Spleen (tissue), 7 donors: Measurements from ENCODE around the gene HIGD2A.

Experiments
- CTCF ChIP-seq, 11 experiments: fragments of 200-600 bp in 7 of 11; fragments of 450-650 bp in 4 of 11; sonication (generic) in 4 of 11; IDR thresholded peaks in 8 of 11; conservative IDR thresholded peaks in 3 of 11; 1 replicate in 7 of 11; 2 replicates in 4 of 11; pipeline versions ENCODE4 v1.4.0 to v1.8.0; 2016 to 2021; ENCODE audit warnings: antibody characterized with exemption in 11 of 11, inconsistent platforms in 4 of 11, mild to moderate bottlenecking in 1 of 11
- POLR2AphosphoS5 ChIP-seq, 3 donors: sonication (generic); formaldehyde crosslinking; IDR thresholded peaks; one replicate each; pipeline ENCODE4 v1.5.1; 2017; ENCODE audit warnings: antibody characterized with exemption in 3 of 3
- donor health status: DM: no; HTN: no; CAD: no; lungs with moderate emphysema.
- donor health status: DM: no; HTN: no; CAD: no.
- donor health status: DM: no; HTN: no; CAD: no.

- TF ChIP-seq CTCF (IDR thresholded peaks at IDR 0.05 in 8 of 11, conservative IDR thresholded peaks at IDR 0.05 in 3 of 11): no peak
- no peak for TF ChIP-seq POLR2AphosphoS5 (IDR thresholded peaks at IDR 0.05)
These were observed 41.4 kb downstream of the HIGD2A start for GRCh38 chr5:176429972-176430371.
